GM23248 (cell line): Measurements from ENCODE around the gene ST8SIA1. TPM values are rescaled to one million over a fixed set of nuclear protein-coding genes. Genes with fewer than 3 reads are reported as not detected.
A peak's percentile ranks its signal among the peaks of the same experiment; 100 is the strongest.

ENCODE experiments used
- DNase-seq: peaks from one replicate; pipeline ENCODE4 v3.0.0-alpha.2; 2015
- H2AFZ ChIP-seq: fragments of 200-600 bp; sonication (generic); 2 replicates; pipeline ENCODE4 v1.6.1; 2016; ENCODE audit warnings: antibody characterized with exemption
- H3F3A ChIP-seq: fragments of 200-600 bp; sonication (generic); 2 replicates; pipeline ENCODE4 v1.6.1; 2016; ENCODE audit warnings: mild to moderate bottlenecking, antibody characterized with exemption, mixed run types; ENCODE audit not compliant: insufficient read depth
- H3K27ac ChIP-seq: fragments of 200-600 bp; sonication (generic); 2 replicates; pipeline ENCODE4 v1.5.1; 2016; ENCODE audit warnings: mild to moderate bottlenecking
- H3K27me3 ChIP-seq: fragments of 200-600 bp; sonication (generic); replicated peaks from 2 replicates; pipeline ENCODE4 v1.6.1; 2016; ENCODE audit warnings: mild to moderate bottlenecking; ENCODE audit not compliant: insufficient read depth
- H3K36me3 ChIP-seq: fragments of 200-600 bp; sonication (generic); 2 replicates; pipeline ENCODE4 v1.6.1; 2016; ENCODE audit warnings: low read depth, mild to moderate bottlenecking
- H3K4me1 ChIP-seq: fragments of 200-600 bp; sonication (generic); 2 replicates; pipeline ENCODE4 v1.6.1; 2016; ENCODE audit warnings: mild to moderate bottlenecking; ENCODE audit not compliant: insufficient read depth
- H3K4me2 ChIP-seq: fragments of 200-600 bp; sonication (generic); one replicate; pipeline ENCODE4 v1.6.1; 2016; ENCODE audit warnings: mild to moderate bottlenecking; ENCODE audit not compliant: unreplicated experiment
- H3K4me3 ChIP-seq: fragments of 200-600 bp; sonication (generic); 2 replicates; pipeline ENCODE4 v1.5.1; 2016; ENCODE audit warnings: mild to moderate bottlenecking
- H3K79me2 ChIP-seq: fragments of 200-600 bp; sonication (generic); 2 replicates; pipeline ENCODE4 v1.6.1; 2016; ENCODE audit warnings: mild to moderate bottlenecking; ENCODE audit not compliant: insufficient read depth
- H3K9ac ChIP-seq: fragments of 200-600 bp; sonication (generic); 2 replicates; pipeline ENCODE4 v1.6.1; 2016; ENCODE audit warnings: mild to moderate bottlenecking
- H3K9me2 ChIP-seq: fragments of 200-600 bp; sonication (generic); 2 replicates; pipeline ENCODE4 v1.6.1; 2016; ENCODE audit warnings: mixed run types, mild to moderate bottlenecking, moderate library complexity; ENCODE audit not compliant: insufficient read depth
- H3K9me3 ChIP-seq: fragments of 200-600 bp; sonication (generic); one replicate; pipeline ENCODE4 v1.6.1; 2017; ENCODE audit warnings: low read depth
- H4K20me1 ChIP-seq: fragments of 200-600 bp; sonication (generic); 2 replicates; pipeline ENCODE4 v1.6.0; 2016; ENCODE audit not compliant: insufficient read depth
- EZH2 ChIP-seq: fragments of 200-600 bp; sonication (generic); IDR thresholded peaks from 2 replicates; pipeline ENCODE4 v1.6.1; 2018; ENCODE audit warnings: antibody characterized with exemption, mild to moderate bottlenecking; ENCODE audit not compliant: insufficient read depth, poor library complexity, severe bottlenecking
- EZH2phosphoT487 ChIP-seq: fragments of 200-600 bp; sonication (generic); IDR thresholded peaks from 2 replicates; pipeline ENCODE4 v1.6.1; 2018; ENCODE audit warnings: antibody characterized with exemption, moderate library complexity, mild to moderate bottlenecking, low read depth; ENCODE audit not compliant: insufficient read depth
- WGBS, 2 experiments: methylation state at CpG; one replicate each; pipeline ENCODE4 v1.1.6; 2015 to 2017; ENCODE audit warnings: low lambda C conversion rate in 2 of 2, low coverage in 1 of 2; ENCODE audit errors: missing lambda C conversion rate in 2 of 2; 5-methylcytosine and 5-hydroxymethylcytosine counted together
- in situ Hi-C: fragments of 300-500 bp; cut with MboI; formaldehyde crosslinking; loops from 2 replicates; pipeline ENCODE4 v1.15.0; 2020
- polyA plus RNA-seq: library from polyadenylated mRNA; unstranded; fragments of >200 nt; fragmentation: Nextera tagmentation; extraction: Ambion mirVana; gene quantifications from 2 replicates; pipeline ENCODE4 v1.2.1, GENCODE V29; 2016
- total RNA-seq: library from RNA; depleted of rRNA; stranded (reverse); fragments of >200 nt; shearing (Covaris generic); gene quantifications from 2 replicates; pipeline ENCODE4 v1.2.3, GENCODE V29; 2014

ST8SIA1 gene
- total and polyA plus RNA-seq, 2 experiments from 2014 or later, result 0.15 TPM; not detected in 1

GRCh38 chr12:22333713-22334409 is 646 bp downstream of the ST8SIA1 start:
- TF ChIP-seq EZH2 (no peak), EZH2phosphoT487 (no peak)
- no peaks in the 10 kb centered on the region for H3K9me3 ChIP-seq
- no peak overlapping the region for H3K4me2 ChIP-seq
- DNase-seq, result no peak
- 25 to 27% methylated on average over 39 to 43 of the region's 49 CpGs for WGBS, 2 experiments
- in situ Hi-C loops, result loop anchor here (10.0 kb wide), 1 partner anchor 239 kb away; no protein-coding TSS in a partner anchor
- H3K4me3 ChIP-seq, result 0 out of 2 replicates have a peak overlapping the region, but pooled peaks have one; percentile 70
- H3K9me2 ChIP-seq, result no peaks in the 10 kb centered on the region
- H3K9ac ChIP-seq, result no peak overlapping the region
- H3K27ac ChIP-seq, result no peak overlapping the region
- H3K79me2 ChIP-seq, result no peaks in the 10 kb centered on the region
- H4K20me1 ChIP-seq, result no peaks in the 10 kb centered on the region
- peaks cover 79% of the 10 kb centered on the region for H3K27me3 ChIP-seq
- H3K36me3 ChIP-seq, result no peaks in the 10 kb centered on the region
- peaks cover 4% of the 10 kb centered on the region; the same call in 1 of the 2 replicates for H3F3A ChIP-seq
- H2AFZ ChIP-seq, result 0 out of 2 replicates have a peak overlapping the region, but pooled peaks have one; percentile 78
- no peaks in the 10 kb centered on the region for H3K4me1 ChIP-seq

GRCh38 chr12:22333186-22333712 is 1.3 kb downstream of the ST8SIA1 start:
- DNase-seq, result peak; percentile 62
- Histone ChIP-seq H4K20me1 (no peaks in the 10 kb centered on the region), H3K36me3 (no peaks in the 10 kb centered on the region), H3K4me2 (no peak overlapping the region), H3F3A (peaks cover 4% of the 10 kb centered on the region; the same call in 1 of the 2 replicates), H3K4me3 (no peak overlapping the region), H2AFZ (no peak overlapping the region), H3K4me1 (no peaks in the 10 kb centered on the region), H3K9ac (no peak overlapping the region), H3K9me3 (no peaks in the 10 kb centered on the region), H3K27ac (no peak overlapping the region), H3K9me2 (no peaks in the 10 kb centered on the region), H3K27me3 (peaks cover 79% of the 10 kb centered on the region), H3K79me2 (no peaks in the 10 kb centered on the region)
- TF ChIP-seq EZH2phosphoT487 (peak; percentile 94), EZH2 (no peak)
- 43 to 46% methylated on average over 10 of the region's 10 CpGs for WGBS, 2 experiments
- in situ Hi-C loops, result loop anchor here (10.0 kb wide), 1 partner anchor 238 kb away; no protein-coding TSS in a partner anchor

- Histone ChIP-seq H3K9ac (no peak overlapping the region), H3K4me1 (no peaks in the 10 kb centered on the region), H3F3A (peaks cover 4% of the 10 kb centered on the region; the same call in 1 of the 2 replicates), H3K9me3 (no peaks in the 10 kb centered on the region), H3K9me2 (no peaks in the 10 kb centered on the region), H3K27ac (no peak overlapping the region), H3K4me2 (no peak overlapping the region), H2AFZ (no peak overlapping the region), H3K36me3 (no peaks in the 10 kb centered on the region), H3K27me3 (peaks cover 79% of the 10 kb centered on the region), H4K20me1 (no peaks in the 10 kb centered on the region), H3K4me3 (no peak overlapping the region), H3K79me2 (no peaks in the 10 kb centered on the region)
- no peak for DNase-seq
- in situ Hi-C loops, result loop anchor here (10.0 kb wide), 1 partner anchor 237 kb away; no protein-coding TSS in a partner anchor
- TF ChIP-seq EZH2, result no peak
- no peak for TF ChIP-seq EZH2phosphoT487
Measured at GRCh38 chr12:22332202-22332601, 2.3 kb downstream of the ST8SIA1 start.

- H2AFZ ChIP-seq, result no peak overlapping the region
- DNase-seq, result no peak
- no peaks in the 10 kb centered on the region for H3K79me2 ChIP-seq
- H3K9me2 ChIP-seq, result no peaks in the 10 kb centered on the region
- no peaks in the 10 kb centered on the region for H3K36me3 ChIP-seq
- no peak overlapping the region for H3K9ac ChIP-seq
- no peak overlapping the region for H3K4me3 ChIP-seq
- H3K27ac ChIP-seq, result no peak overlapping the region
- in situ Hi-C loops, result loop anchor here (10.0 kb wide), 1 partner anchor 235 kb away; no protein-coding TSS in a partner anchor
- H4K20me1 ChIP-seq, result no peaks in the 10 kb centered on the region
- peaks cover 87% of the 10 kb centered on the region for H3K27me3 ChIP-seq
- H3F3A ChIP-seq, result peaks cover 4% of the 10 kb centered on the region; the same call in 1 of the 2 replicates
- no peaks in the 10 kb centered on the region for H3K9me3 ChIP-seq
- WGBS, 2 experiments, result 65 to 80% methylated on average over 4 of the region's 4 CpGs
- TF ChIP-seq EZH2phosphoT487, result no peak
- H3K4me1 ChIP-seq, result no peaks in the 10 kb centered on the region
- no peak overlapping the region for H3K4me2 ChIP-seq
Measured at GRCh38 chr12:22329621-22330020, 4.9 kb downstream of the ST8SIA1 start.
